HL-60 (cell line): ENCODE measurements around the gene VARS2.

ENCODE experiments used
- DNase-seq, 2 experiments: peaks; one replicate each; pipeline ENCODE4 v3.0.0-alpha.2; 2010 to 2020; ENCODE audit warnings: low read depth in 1 of 2, low spot score in 1 of 2
- H3K27ac ChIP-seq: fragments of 250-450 bp; sonication (Bioruptor Pico); replicated peaks from 2 replicates; pipeline ENCODE4 v1.5.1; 2020; ENCODE audit warnings: mild to moderate bottlenecking, moderate library complexity
- H3K27me3 ChIP-seq: fragments of 250-450 bp; sonication (Bioruptor Pico); 2 replicates; pipeline ENCODE4 v1.5.1; 2021; ENCODE audit warnings: mild to moderate bottlenecking, moderate library complexity; ENCODE audit not compliant: insufficient read depth, poor library complexity, severe bottlenecking
- H3K4me3 ChIP-seq: replicated peaks from 2 replicates; pipeline ENCODE4 v1.5.1; 2011; ENCODE audit warnings: mild to moderate bottlenecking, control low read depth, low read length; ENCODE audit not compliant: insufficient read depth
- GABPA ChIP-seq: IDR thresholded peaks from 2 replicates; pipeline ENCODE4 v1.6.1; 2012; ENCODE audit warnings: low read depth
- POLR2AphosphoS5 ChIP-seq: IDR thresholded peaks from 2 replicates; pipeline ENCODE4 v1.6.1; 2012; ENCODE audit warnings: low read depth
- SPI1 ChIP-seq: IDR thresholded peaks from 2 replicates; pipeline ENCODE4 v1.6.1; 2012; ENCODE audit warnings: low read depth, mild to moderate bottlenecking, borderline replicate concordance
- TF ChIP-seq, protein P1 (sequence below): IDR thresholded peaks from one replicate; pipeline ENCODE4 v1.5.1; 2011; ENCODE audit warnings: low read length, control low read depth, inconsistent platforms; ENCODE audit not compliant: insufficient read depth
- TF ChIP-seq, protein P2 (sequence below): IDR thresholded peaks from 2 replicates; pipeline ENCODE4 v1.6.1; 2012; ENCODE audit warnings: low read depth; ENCODE audit not compliant: insufficient replicate concordance

The VARS2 gene

DNA sequence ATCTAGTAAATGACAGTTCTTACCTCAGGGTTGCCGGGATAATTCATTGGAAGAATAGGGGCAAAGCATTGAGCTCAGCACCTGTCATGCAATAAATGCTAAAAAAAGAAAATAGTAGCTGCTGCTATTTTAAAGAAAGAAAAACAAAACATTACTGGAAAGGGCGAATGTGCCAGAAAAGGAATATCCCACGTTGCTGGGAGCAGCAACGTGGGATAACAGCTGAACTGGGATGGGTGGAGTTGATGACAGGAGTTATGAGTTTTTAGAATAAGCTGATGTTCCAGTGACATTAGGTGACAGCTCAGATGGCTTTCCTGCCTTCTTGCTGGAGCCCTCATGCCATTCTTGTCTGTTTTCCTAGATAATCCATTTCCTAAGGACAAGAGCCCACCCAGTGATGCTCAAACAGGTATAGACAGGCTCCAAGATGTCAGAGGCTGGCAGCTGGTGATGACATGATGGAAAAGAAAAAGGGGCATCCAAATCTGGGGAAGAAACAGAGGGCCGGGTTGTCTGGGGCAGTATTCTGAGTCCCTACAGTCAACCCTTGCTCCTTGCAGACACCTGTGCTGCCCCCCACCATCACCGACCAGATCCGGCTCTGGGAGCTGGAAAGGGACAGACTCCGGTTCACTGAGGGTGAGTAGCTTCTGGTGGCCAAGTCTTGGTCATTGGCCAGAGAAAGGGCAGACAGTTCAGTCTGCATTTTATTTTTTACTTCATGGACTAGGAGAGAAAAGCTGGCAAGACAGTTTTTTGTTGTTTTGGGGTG lies 1.1 kb upstream of the VARS2 start:
- Histone ChIP-seq H3K27me3 (no peaks in the 10 kb centered on the region), H3K27ac (no peak overlapping the region), H3K4me3 (no peak overlapping the region)
- no peak for TF ChIP-seq POLR2AphosphoS5
- TF ChIP-seq GABPA: no peak
- no peak for TF ChIP-seq SPI1
- TF ChIP-seq, protein P1, sequence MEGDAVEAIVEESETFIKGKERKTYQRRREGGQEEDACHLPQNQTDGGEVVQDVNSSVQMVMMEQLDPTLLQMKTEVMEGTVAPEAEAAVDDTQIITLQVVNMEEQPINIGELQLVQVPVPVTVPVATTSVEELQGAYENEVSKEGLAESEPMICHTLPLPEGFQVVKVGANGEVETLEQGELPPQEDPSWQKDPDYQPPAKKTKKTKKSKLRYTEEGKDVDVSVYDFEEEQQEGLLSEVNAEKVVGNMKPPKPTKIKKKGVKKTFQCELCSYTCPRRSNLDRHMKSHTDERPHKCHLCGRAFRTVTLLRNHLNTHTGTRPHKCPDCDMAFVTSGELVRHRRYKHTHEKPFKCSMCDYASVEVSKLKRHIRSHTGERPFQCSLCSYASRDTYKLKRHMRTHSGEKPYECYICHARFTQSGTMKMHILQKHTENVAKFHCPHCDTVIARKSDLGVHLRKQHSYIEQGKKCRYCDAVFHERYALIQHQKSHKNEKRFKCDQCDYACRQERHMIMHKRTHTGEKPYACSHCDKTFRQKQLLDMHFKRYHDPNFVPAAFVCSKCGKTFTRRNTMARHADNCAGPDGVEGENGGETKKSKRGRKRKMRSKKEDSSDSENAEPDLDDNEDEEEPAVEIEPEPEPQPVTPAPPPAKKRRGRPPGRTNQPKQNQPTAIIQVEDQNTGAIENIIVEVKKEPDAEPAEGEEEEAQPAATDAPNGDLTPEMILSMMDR: no peak
- TF ChIP-seq, protein P2, sequence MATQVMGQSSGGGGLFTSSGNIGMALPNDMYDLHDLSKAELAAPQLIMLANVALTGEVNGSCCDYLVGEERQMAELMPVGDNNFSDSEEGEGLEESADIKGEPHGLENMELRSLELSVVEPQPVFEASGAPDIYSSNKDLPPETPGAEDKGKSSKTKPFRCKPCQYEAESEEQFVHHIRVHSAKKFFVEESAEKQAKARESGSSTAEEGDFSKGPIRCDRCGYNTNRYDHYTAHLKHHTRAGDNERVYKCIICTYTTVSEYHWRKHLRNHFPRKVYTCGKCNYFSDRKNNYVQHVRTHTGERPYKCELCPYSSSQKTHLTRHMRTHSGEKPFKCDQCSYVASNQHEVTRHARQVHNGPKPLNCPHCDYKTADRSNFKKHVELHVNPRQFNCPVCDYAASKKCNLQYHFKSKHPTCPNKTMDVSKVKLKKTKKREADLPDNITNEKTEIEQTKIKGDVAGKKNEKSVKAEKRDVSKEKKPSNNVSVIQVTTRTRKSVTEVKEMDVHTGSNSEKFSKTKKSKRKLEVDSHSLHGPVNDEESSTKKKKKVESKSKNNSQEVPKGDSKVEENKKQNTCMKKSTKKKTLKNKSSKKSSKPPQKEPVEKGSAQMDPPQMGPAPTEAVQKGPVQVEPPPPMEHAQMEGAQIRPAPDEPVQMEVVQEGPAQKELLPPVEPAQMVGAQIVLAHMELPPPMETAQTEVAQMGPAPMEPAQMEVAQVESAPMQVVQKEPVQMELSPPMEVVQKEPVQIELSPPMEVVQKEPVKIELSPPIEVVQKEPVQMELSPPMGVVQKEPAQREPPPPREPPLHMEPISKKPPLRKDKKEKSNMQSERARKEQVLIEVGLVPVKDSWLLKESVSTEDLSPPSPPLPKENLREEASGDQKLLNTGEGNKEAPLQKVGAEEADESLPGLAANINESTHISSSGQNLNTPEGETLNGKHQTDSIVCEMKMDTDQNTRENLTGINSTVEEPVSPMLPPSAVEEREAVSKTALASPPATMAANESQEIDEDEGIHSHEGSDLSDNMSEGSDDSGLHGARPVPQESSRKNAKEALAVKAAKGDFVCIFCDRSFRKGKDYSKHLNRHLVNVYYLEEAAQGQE: no peak
- no peak for DNase-seq

DNA sequence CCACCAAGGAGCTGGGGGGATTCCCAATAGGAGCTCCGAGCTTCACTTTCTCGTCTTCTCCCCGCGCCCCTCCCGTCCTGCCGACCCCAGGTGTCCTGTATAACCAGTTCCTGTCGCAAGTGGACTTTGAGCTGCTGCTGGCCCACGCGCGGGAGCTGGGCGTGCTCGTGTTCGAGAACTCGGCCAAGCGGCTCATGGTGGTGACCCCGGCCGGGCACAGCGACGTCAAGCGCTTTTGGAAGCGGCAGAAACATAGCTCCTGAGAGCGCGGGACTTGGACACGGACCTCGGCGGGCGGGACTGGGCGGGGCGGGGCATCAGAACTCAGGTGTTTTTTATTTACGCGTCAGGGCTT lies 340 bp upstream of the VARS2 start:
- DNase-seq: peak in 1 of 2 experiments; percentile 8
- no peak overlapping the region for H3K27ac ChIP-seq
- TF ChIP-seq GABPA (no peak), POLR2AphosphoS5 (no peak), SPI1 (no peak)
- TF ChIP-seq, protein P1: no peak
- TF ChIP-seq, protein P2: no peak
- H3K27me3 ChIP-seq: no peaks in the 10 kb centered on the region
- H3K4me3 ChIP-seq: peak overlapping the region; percentile 56

DNA sequence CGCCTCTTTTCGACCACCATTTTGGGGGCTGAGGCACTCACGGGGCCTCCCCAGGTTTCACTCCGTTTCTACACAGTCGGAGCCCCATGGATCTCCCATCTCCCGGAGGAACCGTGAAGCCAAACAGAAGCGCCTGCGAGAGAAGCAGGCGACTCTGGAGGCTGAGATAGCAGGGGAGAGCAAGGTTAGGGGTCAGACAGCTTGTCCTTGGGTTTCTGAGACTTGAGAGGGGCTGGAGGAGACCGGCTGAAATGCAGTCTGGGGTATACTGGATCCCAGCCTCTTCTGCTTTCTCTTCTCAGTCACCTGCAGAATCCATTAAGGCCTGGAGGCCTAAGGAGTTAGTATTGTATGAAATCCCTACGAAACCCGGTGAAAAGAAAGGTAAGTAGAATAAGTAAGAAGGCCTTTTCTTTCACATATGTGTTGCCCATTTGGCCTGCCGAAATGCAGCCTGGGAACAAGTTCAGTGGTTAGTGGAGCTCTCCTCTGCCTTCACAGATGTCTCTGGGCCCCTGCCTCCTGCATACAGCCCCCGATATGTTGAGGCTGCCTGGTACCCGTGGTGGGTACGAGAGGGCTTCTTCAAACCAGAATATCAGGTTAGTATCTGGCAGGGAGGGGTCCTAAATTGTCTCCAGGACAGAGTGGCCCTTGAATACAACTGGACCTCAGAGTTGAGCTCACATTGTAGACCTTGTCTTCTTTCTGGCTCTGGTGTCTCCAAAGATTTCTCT lies 984 bp downstream of the VARS2 start:
- Histone ChIP-seq H3K27ac (peak overlapping the region; percentile 82), H3K4me3 (peak overlapping the region; percentile 56), H3K27me3 (no peaks in the 10 kb centered on the region)
- peak in 1 of 2 experiments; percentile 8 for DNase-seq
- TF ChIP-seq, protein P2: no peak
- TF ChIP-seq, protein P1: no peak
- TF ChIP-seq POLR2AphosphoS5 (no peak), SPI1 (no peak), GABPA (no peak)
